DND-41 (cell line): ENCODE results near the gene FMOD.

Experiments used
- ATAC-seq: fragments of 200-7000 bp; cut with Tn5 transposase; 3 replicates; pipeline ENCODE4 v1.9.1; 2021; ENCODE audit warnings: low read depth; ENCODE audit not compliant: insufficient read depth
- DNase-seq: peaks from one replicate; pipeline ENCODE4 v3.0.0-alpha.2; 2020
- H2AFZ ChIP-seq: 2 replicates; pipeline ENCODE4 v1.6.0; 2012; ENCODE audit warnings: low read depth, low read length
- H3K27ac ChIP-seq: 2 replicates; pipeline ENCODE4 v1.5.1; 2012; ENCODE audit warnings: low read length, inconsistent platforms
- H3K27me3 ChIP-seq: fragments of 200-600 bp; sonication (generic); 2 replicates; pipeline ENCODE4 v1.6.0; 2012; ENCODE audit warnings: low read length, mild to moderate bottlenecking, inconsistent platforms; ENCODE audit not compliant: insufficient read depth, poor library complexity
- H3K36me3 ChIP-seq: 2 replicates; pipeline ENCODE4 v1.5.1; 2012; ENCODE audit warnings: low read length, inconsistent platforms; ENCODE audit not compliant: insufficient read depth
- H3K4me1 ChIP-seq: 2 replicates; pipeline ENCODE4 v1.5.1; 2012; ENCODE audit warnings: mild to moderate bottlenecking, low read length; ENCODE audit not compliant: insufficient read depth
- H3K4me2 ChIP-seq: 2 replicates; pipeline ENCODE4 v1.6.0; 2012; ENCODE audit warnings: mild to moderate bottlenecking, moderate library complexity, low read length, inconsistent platforms; ENCODE audit not compliant: insufficient read depth
- H3K4me3 ChIP-seq, 2 experiments: fragments of 200-600 bp in 1 of 2; shearing (Covaris generic) in 1 of 2; 2 replicates each; pipeline ENCODE4 v1.5.1; 2012 to 2016; ENCODE audit warnings: inconsistent platforms in 2 of 2, low read length in 2 of 2, mild to moderate bottlenecking in 2 of 2, low read depth in 1 of 2, moderate library complexity in 1 of 2
- H3K79me2 ChIP-seq: 2 replicates; pipeline ENCODE4 v1.6.0; 2012; ENCODE audit warnings: low read length, inconsistent platforms; ENCODE audit not compliant: insufficient read depth
- H3K9ac ChIP-seq: 2 replicates; pipeline ENCODE4 v1.6.0; 2012; ENCODE audit warnings: low read depth, mild to moderate bottlenecking, inconsistent platforms, low read length, moderate library complexity
- H3K9me3 ChIP-seq: 2 replicates; pipeline ENCODE4 v1.5.1; 2012; ENCODE audit warnings: low read length, moderate library complexity, mild to moderate bottlenecking, inconsistent platforms; ENCODE audit not compliant: insufficient read depth, severe bottlenecking
- H4K20me1 ChIP-seq: 2 replicates; pipeline ENCODE4 v1.6.0; 2012; ENCODE audit warnings: low read length; ENCODE audit not compliant: insufficient read depth
- CTCF ChIP-seq: IDR thresholded peaks from 2 replicates; pipeline ENCODE4 v1.5.1; 2012; ENCODE audit warnings: borderline replicate concordance, low read length, moderate library complexity, mild to moderate bottlenecking; ENCODE audit not compliant: poor library complexity, severe bottlenecking; ENCODE audit errors: extremely low read depth
- EZH2 ChIP-seq: IDR thresholded peaks from 3 replicates; pipeline ENCODE4 v1.6.1; 2012; ENCODE audit warnings: borderline replicate concordance, low read depth, mild to moderate bottlenecking, moderate library complexity, low read length, inconsistent platforms; ENCODE audit not compliant: severe bottlenecking

Gene FMOD

DNA sequence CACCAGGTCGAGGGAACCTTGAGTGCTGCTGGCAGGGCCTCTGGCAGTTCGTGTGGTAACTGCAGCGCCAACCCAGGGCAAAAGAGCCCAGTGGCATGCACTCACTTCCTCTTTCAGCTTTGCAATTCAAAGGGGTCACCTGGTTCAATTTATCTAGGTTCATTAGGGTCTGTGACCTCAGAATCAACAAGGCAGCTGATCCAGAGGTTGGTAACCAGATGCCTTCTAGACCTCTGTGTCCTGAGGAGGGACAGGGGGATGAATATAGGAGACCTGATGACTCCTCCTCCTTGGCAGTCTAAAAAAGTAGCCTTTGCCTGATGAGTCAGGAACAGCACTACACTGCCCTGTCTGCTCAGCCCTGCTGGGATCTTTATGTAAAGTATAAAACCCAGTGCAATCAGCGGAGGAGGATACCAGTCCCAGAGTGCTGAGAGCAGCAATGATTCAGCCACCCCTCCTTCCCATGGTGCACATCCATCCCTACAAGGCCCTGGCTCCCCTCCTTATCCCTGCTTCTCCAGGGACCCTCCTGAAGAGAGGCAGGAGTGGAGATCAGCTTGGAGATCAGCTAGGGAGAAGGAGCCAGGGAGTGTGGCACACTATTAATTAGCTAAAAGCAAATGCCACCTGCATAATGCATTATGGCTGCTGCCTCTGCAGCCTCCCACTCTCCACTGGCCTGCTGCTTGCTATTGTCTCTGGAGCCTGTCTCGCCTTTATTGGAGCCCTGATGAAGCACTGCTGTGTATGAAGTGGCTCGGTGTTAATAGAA lies 11.2 kb upstream of the FMOD start:
- H3K4me1 ChIP-seq, result no peaks in the 10 kb centered on the region
- H3K9ac ChIP-seq, result no peak overlapping the region
- no peak overlapping the region for H3K4me2 ChIP-seq
- no peak overlapping the region for H3K27ac ChIP-seq
- H3K4me3 ChIP-seq, result no peak overlapping the region
- H3K27me3 ChIP-seq, result peaks cover 40% of the 10 kb centered on the region
- H3K9me3 ChIP-seq, result no peaks in the 10 kb centered on the region
- DNase-seq (no peak), ATAC-seq (no peak)
- H2AFZ ChIP-seq, result no peak overlapping the region
- no peaks in the 10 kb centered on the region for H3K79me2 ChIP-seq
- H3K36me3 ChIP-seq, result no peaks in the 10 kb centered on the region
- TF ChIP-seq CTCF, result no peak
- TF ChIP-seq EZH2, result no peak
- no peaks in the 10 kb centered on the region for H4K20me1 ChIP-seq

GRCh38 chr1:203360547-203361185 lies 9.7 kb upstream of the FMOD start:
- TF ChIP-seq EZH2 (no peak), CTCF (no peak)
- Histone ChIP-seq H3K79me2 (no peaks in the 10 kb centered on the region), H3K4me1 (no peaks in the 10 kb centered on the region), H3K9me3 (no peaks in the 10 kb centered on the region), H3K36me3 (no peaks in the 10 kb centered on the region), H3K27ac (no peak overlapping the region), H4K20me1 (no peaks in the 10 kb centered on the region), H2AFZ (no peak overlapping the region), H3K27me3 (peaks cover 38% of the 10 kb centered on the region), H3K4me3 (no peak overlapping the region), H3K9ac (no peak overlapping the region), H3K4me2 (no peak overlapping the region)
- no peak for ATAC-seq
- no peak for DNase-seq

DNA sequence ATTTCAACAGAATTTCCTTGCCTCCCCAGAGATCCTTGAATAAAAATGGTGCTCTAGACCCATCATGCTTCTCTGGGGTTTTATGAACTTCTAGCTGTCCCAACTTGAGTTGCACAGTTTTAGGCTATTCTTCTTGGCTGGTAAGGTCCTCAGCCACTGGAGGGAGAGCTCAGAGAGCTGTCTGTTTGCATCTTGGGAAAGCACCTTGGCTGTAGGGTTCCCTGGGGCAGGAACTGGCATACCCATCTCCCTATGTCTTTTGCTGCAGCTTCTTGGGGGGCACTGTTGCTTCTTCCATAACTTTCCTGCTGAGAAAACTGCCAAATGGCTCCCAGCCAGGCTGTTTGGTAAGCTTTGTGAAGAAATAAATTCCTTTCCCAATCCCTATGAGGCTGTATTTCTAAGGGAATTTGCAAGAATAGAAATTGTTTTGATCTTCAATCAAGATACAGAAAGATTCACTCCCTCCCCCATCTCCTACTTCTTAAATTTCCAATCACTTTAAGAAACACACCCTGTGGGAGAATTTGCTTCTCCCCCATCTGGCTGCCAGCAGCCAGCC lies 8.2 kb upstream of the FMOD start:
- H3K27me3 ChIP-seq, result peaks cover 47% of the 10 kb centered on the region
- TF ChIP-seq CTCF, result no peak
- TF ChIP-seq EZH2, result no peak
- no peaks in the 10 kb centered on the region for H3K36me3 ChIP-seq
- H4K20me1 ChIP-seq, result no peaks in the 10 kb centered on the region
- H3K9me3 ChIP-seq, result no peaks in the 10 kb centered on the region
- no peak overlapping the region for H2AFZ ChIP-seq
- H3K4me1 ChIP-seq, result no peaks in the 10 kb centered on the region
- H3K79me2 ChIP-seq, result no peaks in the 10 kb centered on the region
- H3K27ac ChIP-seq, result no peak overlapping the region
- no peak overlapping the region for H3K4me3 ChIP-seq
- no peak for ATAC-seq
- DNase-seq, result no peak
- no peak overlapping the region for H3K9ac ChIP-seq
- H3K4me2 ChIP-seq, result no peak overlapping the region
